Measurements from ENCODE around the gene SLC16A1. TPM values are rescaled to one million over a fixed set of nuclear protein-coding genes. Genes with fewer than 3 reads are reported as not detected.
A peak's percentile ranks its signal among the peaks of the same experiment; 100 is the strongest.

Gene SLC16A1
- total and polyA plus RNA-seq, 10 of the 15 experiments (the other 5 are each of a cell fraction or from before 2014, with no cell fraction given), result 39.0 to 106 (median 65.8) TPM

GRCh38 chr1:112929979-112930378, 26.0 kb downstream of the SLC16A1 start (continued):
- TF ChIP-seq MYB (IDR thresholded peaks at IDR 0.05; ENCODE audit: borderline replicate concordance, low read depth, low read length), result no peak
- TF ChIP-seq YY1 (IDR thresholded peaks at IDR 0.05; ENCODE audit: low read depth, low read length), result no peak

GRCh38 chr1:112927462-112927990, 28.5 kb downstream of the SLC16A1 start:
- TSS peak; percentile 37 for BruUV-seq (replicated peaks)
- RAD21 ChIA-PET (ENCODE audit: unreplicated experiment), result interaction anchor here (1.2 kb wide), 1 partner anchor 9 kb away, joined by 3 read pairs; no protein-coding TSS in a partner anchor

GRCh38 chr1:112926858-112927257, 29.1 kb downstream of the SLC16A1 start:
- no peak for FAIRE-seq
- no peak for TF ChIP-seq KLF5 (IDR thresholded peaks at IDR 0.05; ENCODE audit: partially characterized antibody)
- TF ChIP-seq MYC (IDR thresholded peaks at IDR 0.05; ENCODE audit: insufficient read depth, insufficient read length, insufficient replicate concordance, low read length, severe bottlenecking), result no peak
- TF ChIP-seq ATF2 (IDR thresholded peaks at IDR 0.05; ENCODE audit: low read length), result no peak
- no peak for TF ChIP-seq MYB (IDR thresholded peaks at IDR 0.05; ENCODE audit: borderline replicate concordance, low read depth, low read length)
- TF ChIP-seq HCFC1 (IDR thresholded peaks at IDR 0.05; ENCODE audit: low read length), result no peak
- no peak for TF ChIP-seq ATF3 (IDR thresholded peaks at IDR 0.05; ENCODE audit: borderline replicate concordance, extremely low read depth, low read depth, low read length)
- no peak for TF ChIP-seq E4F1 (IDR thresholded peaks at IDR 0.05; ENCODE audit: borderline replicate concordance, partially characterized antibody)
- no peak for TF ChIP-seq TARDBP (IDR thresholded peaks at IDR 0.05; ENCODE audit: borderline replicate concordance)

More at GRCh38 chr1:112927462-112927990, 28.5 kb downstream of the SLC16A1 start:
- in situ Hi-C loops (cut with MboI) (no loop called here), intact Hi-C loops (cut with micrococcal nuclease; ENCODE audit: unreplicated experiment) (no loop called here)
- FAIRE-seq, result no peak
- ChIA-PET CTCF (interaction anchor here (0.6 to 1.1 kb wide), 4 partner anchors 8 to 67 kb away, joined by 3 to 4 read pairs (median 3); no protein-coding TSS in a partner anchor), SMC1A (ENCODE audit: uncharacterized antibody, unreplicated experiment) (interaction anchor here (0.9 to 2.0 kb wide), 2 partner anchors 9 to 29 kb away, joined by 3 to 4 read pairs; partner anchors contain the start of gene SLC16A1), POLR2A (no interaction called here)
- H2AFZ ChIP-seq (ENCODE audit: control insufficient read depth, low read depth, low read length), result no peak overlapping the region
- WGBS (ENCODE audit: insufficient coverage, insufficient replicate concordance, low lambda C conversion rate, missing lambda C conversion rate), result 66% methylated on average over 2 of the region's 2 CpGs
- H3K4me2 ChIP-seq (ENCODE audit: control insufficient read depth, insufficient read depth), result no peak overlapping the region
- no peaks in the 10 kb centered on the region for H3K4me1 ChIP-seq (ENCODE audit: control insufficient read depth, insufficient read depth, low read length)
- peaks cover 10% of the 10 kb centered on the region for H3K79me2 ChIP-seq (ENCODE audit: control insufficient read depth, insufficient read depth, low read length)
- no peak for ATAC-seq
- H3K9ac ChIP-seq (ENCODE audit: control insufficient read depth, insufficient read depth, low read length), result no peak overlapping the region
- no peak for DNase-seq (ENCODE audit: low read depth, low spot score)
- H3K36me3 ChIP-seq (ENCODE audit: control insufficient read depth in 2 of 2, insufficient read depth in 2 of 2, low read length in 1 of 2), result peaks cover 8 to 12% of the 10 kb centered on the region in 2 experiments
- H4K20me1 ChIP-seq (ENCODE audit: control insufficient read depth, insufficient read depth), result no peaks in the 10 kb centered on the region
- no peaks in the 10 kb centered on the region for H3K9me3 ChIP-seq (replicated peaks; ENCODE audit: control insufficient read depth, insufficient read depth, low read length)
- H3K4me3 ChIP-seq, result no peak overlapping the region
- no peaks in the 10 kb centered on the region for H3K27me3 ChIP-seq (replicated peaks in 1 of 2; ENCODE audit: control insufficient read depth in 2 of 2, insufficient read depth in 2 of 2, low read length in 1 of 2)
- peak; percentile 55 for TF ChIP-seq MTA2 (IDR thresholded peaks at IDR 0.05; ENCODE audit: low read depth)
- TF ChIP-seq ASH2L (IDR thresholded peaks at IDR 0.05; ENCODE audit: borderline replicate concordance, low read depth), result no peak
- H3K27ac ChIP-seq (ENCODE audit: control insufficient read depth, insufficient read depth), result no peak overlapping the region

More at GRCh38 chr1:112926858-112927257, 29.1 kb downstream of the SLC16A1 start:
- Histone ChIP-seq H3K9me3 (replicated peaks; ENCODE audit: control insufficient read depth, insufficient read depth, low read length) (no peaks in the 10 kb centered on the region), H3K79me2 (ENCODE audit: control insufficient read depth, insufficient read depth, low read length) (peaks cover 8% of the 10 kb centered on the region), H2AFZ (ENCODE audit: control insufficient read depth, low read depth, low read length) (no peak overlapping the region), H3K4me1 (ENCODE audit: control insufficient read depth, insufficient read depth, low read length) (no peaks in the 10 kb centered on the region), H3K4me2 (ENCODE audit: control insufficient read depth, insufficient read depth) (no peak overlapping the region), H3K9ac (ENCODE audit: control insufficient read depth, insufficient read depth, low read length) (no peak overlapping the region), H4K20me1 (ENCODE audit: control insufficient read depth, insufficient read depth) (no peaks in the 10 kb centered on the region), H3K27ac (ENCODE audit: control insufficient read depth, insufficient read depth) (no peak overlapping the region), H3K36me3 (ENCODE audit: control insufficient read depth in 2 of 2, insufficient read depth in 2 of 2, low read length in 1 of 2) (peaks cover 8 to 12% of the 10 kb centered on the region in 2 experiments), H3K4me3 (no peak overlapping the region), H3K27me3 (replicated peaks in 1 of 2; ENCODE audit: control insufficient read depth in 2 of 2, insufficient read depth in 2 of 2, low read length in 1 of 2) (no peaks in the 10 kb centered on the region)
- WGBS (ENCODE audit: insufficient coverage, insufficient replicate concordance, low lambda C conversion rate, missing lambda C conversion rate), result 93% methylated on average over 1 of the region's 1 CpG
- ChIA-PET RAD21 (ENCODE audit: unreplicated experiment) (no interaction called here), CTCF (interaction anchor here (0.6 to 1.1 kb wide), 5 partner anchors 9 to 115 kb away, joined by 3 to 4 read pairs (median 3); no protein-coding TSS in a partner anchor), SMC1A (ENCODE audit: uncharacterized antibody, unreplicated experiment) (interaction anchor here (0.9 kb wide), 1 partner anchor 29 kb away, joined by 3 read pairs; the partner anchor contains the start of gene SLC16A1), POLR2A (no interaction called here)
- ATAC-seq (no peak), DNase-seq (ENCODE audit: low read depth, low spot score) (no peak)
- intact Hi-C loops (cut with micrococcal nuclease; ENCODE audit: unreplicated experiment), result no loop called here
- no TSS peak for BruUV-seq (replicated peaks)
- in situ Hi-C loops (cut with MboI), result no loop called here
